ENCODE results near the gene PMP22. TPM values are rescaled to one million over a fixed set of nuclear protein-coding genes. Genes with fewer than 3 reads are reported as not detected.

Gene PMP22
- total and polyA plus RNA-seq, 2 of the 13 experiments (the other 11 are each of a cell fraction or from before 2014, with no cell fraction given) = 5.7 to 6.2 TPM

- TF ChIP-seq PRDM15 (CRISPR knock-in tag; IDR thresholded peaks at IDR 0.05) (no peak), ZBTB44 (CRISPR knock-in tag; IDR thresholded peaks at IDR 0.05) (0 out of 2 replicates have a peak, but pooled peaks have one; percentile 29), ZNF746 (CRISPR knock-in tag; IDR thresholded peaks at IDR 0.05) (no peak), IRX3 (CRISPR knock-in tag; IDR thresholded peaks at IDR 0.05; ENCODE audit: borderline replicate concordance, low read depth) (peak; percentile 38; the same call in 1 of the 2 replicates), ZNF235 (CRISPR knock-in tag; IDR thresholded peaks at IDR 0.05; ENCODE audit: borderline replicate concordance) (no peak), ZNF850 (CRISPR knock-in tag; conservative IDR thresholded peaks at IDR 0.05) (no peak), RAD51 (IDR thresholded peaks at IDR 0.05; ENCODE audit: borderline replicate concordance) (no peak), ZFP37 (CRISPR knock-in tag; IDR thresholded peaks at IDR 0.05; ENCODE audit: borderline replicate concordance) (no peak), NFE2 (CRISPR knock-in tag; IDR thresholded peaks at IDR 0.05) (0 out of 2 replicates have a peak, but pooled peaks have one; percentile 9), SMC3 (IDR thresholded peaks at IDR 0.05; ENCODE audit: low read length) (peak; percentile 22; the same call in 1 of the 2 replicates), ELF3 (CRISPR knock-in tag; IDR thresholded peaks at IDR 0.05) (0 out of 2 replicates have a peak, but pooled peaks have one; percentile 21), FOXO4 (CRISPR knock-in tag; conservative IDR thresholded peaks at IDR 0.05) (no peak), CREBL2 (CRISPR knock-in tag; IDR thresholded peaks at IDR 0.05; ENCODE audit: borderline replicate concordance) (no peak; the same call in 1 of the 2 replicates), ZNF644 (CRISPR knock-in tag; IDR thresholded peaks at IDR 0.05; ENCODE audit: low read depth) (no peak), CREM (IDR thresholded peaks at IDR 0.05) (no peak), CREM (CRISPR knock-in tag; IDR thresholded peaks at IDR 0.05) (no peak), KLF9 (CRISPR knock-in tag; IDR thresholded peaks at IDR 0.05; ENCODE audit: low read depth) (no peak), FOXM1 (CRISPR knock-in tag; IDR thresholded peaks at IDR 0.05) (no peak), ZFP1 (CRISPR knock-in tag; IDR thresholded peaks at IDR 0.05) (no peak), HNF4G (IDR thresholded peaks at IDR 0.05; ENCODE audit: borderline replicate concordance, low read depth, low read length) (no peak), HNF4G (CRISPR knock-in tag; IDR thresholded peaks at IDR 0.05; ENCODE audit: borderline replicate concordance, low read depth) (no peak), CCDC6 (CRISPR knock-in tag; IDR thresholded peaks at IDR 0.05) (0 out of 2 replicates have a peak, but pooled peaks have one; percentile 60)
These were observed 4.5 kb downstream of the PMP22 start (continued) for GRCh38 chr17:15260376-15261257.

All from HepG2 (cell line).